Measurements from ENCODE around the gene NES. TPM values are rescaled to one million over a fixed set of nuclear protein-coding genes. Genes with fewer than 3 reads are reported as not detected.
A peak's percentile ranks its signal among the peaks of the same experiment; 100 is the strongest.

Gene NES
- total and polyA plus RNA-seq, 2 experiments from 2014 or later = 25.0 to 95.9 TPM

DNA sequence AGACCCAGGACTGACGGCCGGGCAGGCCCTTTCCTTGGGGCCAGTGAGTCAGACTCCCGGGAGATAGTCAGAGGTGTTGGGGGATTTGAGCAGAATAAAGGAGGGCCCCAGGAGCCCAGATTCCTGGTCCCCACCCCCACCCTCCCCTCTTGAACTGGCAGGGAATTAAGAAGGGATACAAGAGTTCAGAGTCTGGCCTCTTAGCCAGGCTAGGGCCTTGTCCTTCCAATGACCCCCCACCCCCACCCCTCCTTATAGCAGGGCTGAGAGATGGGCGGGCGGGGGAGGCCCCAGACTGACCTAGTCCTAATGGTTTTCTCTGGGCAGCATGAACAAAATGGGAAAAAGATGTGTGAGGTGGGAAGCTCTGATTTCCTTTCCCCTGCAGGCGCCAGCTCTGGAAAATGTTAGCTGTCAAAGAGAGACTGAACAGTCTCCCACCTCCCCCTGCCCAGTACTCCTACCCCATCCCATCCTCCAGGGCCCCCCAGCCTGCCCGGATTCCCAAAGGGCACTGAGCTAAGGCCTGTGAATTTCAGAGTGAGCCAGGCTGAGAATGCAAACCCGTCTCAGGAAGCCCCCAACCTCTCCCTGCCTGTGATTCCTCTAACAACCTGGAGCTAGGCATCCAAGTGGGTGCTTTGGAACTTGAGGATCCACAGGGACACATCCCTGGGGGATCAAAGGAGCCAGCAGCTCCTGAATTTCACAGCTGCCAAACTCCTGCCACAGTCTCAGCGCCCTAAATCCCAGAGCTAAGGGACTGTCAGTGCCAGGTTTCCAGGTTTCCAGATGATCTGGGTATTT, 34.0 kb upstream of the NES start (continued):
- TF ChIP-seq ZNF462 (CRISPR knock-in tag; IDR thresholded peaks at IDR 0.05) (no peak), NANOG (IDR thresholded peaks at IDR 0.05; ENCODE audit: borderline replicate concordance) (no peak), ZNF114 (CRISPR knock-in tag; IDR thresholded peaks at IDR 0.05) (no peak)

DNA sequence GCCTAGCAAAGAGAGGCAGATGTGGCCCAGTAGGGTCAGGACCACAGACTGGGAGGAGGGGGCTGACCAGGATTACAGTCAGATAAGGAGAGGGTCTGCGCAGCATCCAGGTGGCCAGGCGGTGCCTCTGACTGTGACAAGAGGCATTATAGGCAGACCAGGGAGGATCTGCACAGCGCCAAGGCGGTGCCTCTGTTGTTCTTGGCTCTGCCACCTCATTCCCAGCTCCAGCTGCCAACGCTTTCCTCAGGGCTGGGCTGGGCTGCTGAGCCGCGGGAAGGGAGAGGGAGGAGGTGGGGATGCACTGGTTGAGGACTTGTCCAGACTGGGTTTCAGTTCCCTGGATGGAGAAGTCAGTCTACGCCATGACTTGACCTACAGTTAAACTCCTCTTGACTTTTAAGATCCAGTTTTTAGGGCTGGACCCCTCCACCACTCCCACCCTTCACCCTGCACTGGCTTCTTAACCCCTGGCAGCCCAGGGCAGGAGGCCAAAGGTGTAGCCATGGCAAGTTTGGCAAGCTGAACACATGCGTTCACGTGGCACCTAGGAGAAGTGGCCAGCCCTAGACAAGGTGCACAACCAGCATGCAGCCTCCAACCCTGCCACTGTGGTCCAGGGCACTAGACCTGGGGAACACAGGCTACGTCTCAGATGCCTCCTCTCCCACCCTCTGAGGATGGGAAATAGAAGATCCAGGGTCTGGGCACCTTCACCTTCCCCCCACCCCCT, 32.7 kb upstream of the NES start:
- H3K9me2 ChIP-seq (ENCODE audit: insufficient read depth) = no peaks in the 10 kb centered on the region
- H3K27ac Mint-ChIP-seq = no peak overlapping the region
- peaks cover 29% of the 10 kb centered on the region for H3F3A ChIP-seq (replicated peaks; ENCODE audit: low read depth)
- H3K4me1 Mint-ChIP-seq = peaks cover 57% of the 10 kb centered on the region
- H3K27me3 Mint-ChIP-seq (ENCODE audit: insufficient read depth, low read depth, poor library complexity) = peaks cover 13% of the 10 kb centered on the region
- no peaks in the 10 kb centered on the region for H4K20me1 ChIP-seq (replicated peaks; ENCODE audit: insufficient read depth)
- no peak for DNase-seq (ENCODE audit: low spot score)
- peaks cover 61% of the 10 kb centered on the region for H3K4me1 ChIP-seq (ENCODE audit: insufficient read depth)
- no peaks in the 10 kb centered on the region for H3K36me3 Mint-ChIP-seq (ENCODE audit: low read depth)
- no peak overlapping the region for H2AFZ ChIP-seq
- H3K36me3 ChIP-seq (ENCODE audit: insufficient read depth) = no peaks in the 10 kb centered on the region
- no peak for ATAC-seq
- H3K4me3 ChIP-seq = no peak overlapping the region; the same call in 1 of the 2 replicates
- no peak overlapping the region for H3K27ac ChIP-seq (ENCODE audit: low read depth)
- H3K4me2 ChIP-seq = peak overlapping the region; percentile 92
- H3K79me2 ChIP-seq (replicated peaks; ENCODE audit: insufficient read depth) = no peaks in the 10 kb centered on the region
- H3K9me3 Mint-ChIP-seq = no peaks in the 10 kb centered on the region
- no peak overlapping the region; the same call in 2 of the 3 replicates for H3K4me3 Mint-ChIP-seq
- peaks cover 9% of the 10 kb centered on the region for H3K27me3 ChIP-seq (ENCODE audit: insufficient read depth)
- no peak for TF ChIP-seq JUNB (IDR thresholded peaks at IDR 0.05; ENCODE audit: unreplicated experiment)
- TF ChIP-seq, protein P1, sequence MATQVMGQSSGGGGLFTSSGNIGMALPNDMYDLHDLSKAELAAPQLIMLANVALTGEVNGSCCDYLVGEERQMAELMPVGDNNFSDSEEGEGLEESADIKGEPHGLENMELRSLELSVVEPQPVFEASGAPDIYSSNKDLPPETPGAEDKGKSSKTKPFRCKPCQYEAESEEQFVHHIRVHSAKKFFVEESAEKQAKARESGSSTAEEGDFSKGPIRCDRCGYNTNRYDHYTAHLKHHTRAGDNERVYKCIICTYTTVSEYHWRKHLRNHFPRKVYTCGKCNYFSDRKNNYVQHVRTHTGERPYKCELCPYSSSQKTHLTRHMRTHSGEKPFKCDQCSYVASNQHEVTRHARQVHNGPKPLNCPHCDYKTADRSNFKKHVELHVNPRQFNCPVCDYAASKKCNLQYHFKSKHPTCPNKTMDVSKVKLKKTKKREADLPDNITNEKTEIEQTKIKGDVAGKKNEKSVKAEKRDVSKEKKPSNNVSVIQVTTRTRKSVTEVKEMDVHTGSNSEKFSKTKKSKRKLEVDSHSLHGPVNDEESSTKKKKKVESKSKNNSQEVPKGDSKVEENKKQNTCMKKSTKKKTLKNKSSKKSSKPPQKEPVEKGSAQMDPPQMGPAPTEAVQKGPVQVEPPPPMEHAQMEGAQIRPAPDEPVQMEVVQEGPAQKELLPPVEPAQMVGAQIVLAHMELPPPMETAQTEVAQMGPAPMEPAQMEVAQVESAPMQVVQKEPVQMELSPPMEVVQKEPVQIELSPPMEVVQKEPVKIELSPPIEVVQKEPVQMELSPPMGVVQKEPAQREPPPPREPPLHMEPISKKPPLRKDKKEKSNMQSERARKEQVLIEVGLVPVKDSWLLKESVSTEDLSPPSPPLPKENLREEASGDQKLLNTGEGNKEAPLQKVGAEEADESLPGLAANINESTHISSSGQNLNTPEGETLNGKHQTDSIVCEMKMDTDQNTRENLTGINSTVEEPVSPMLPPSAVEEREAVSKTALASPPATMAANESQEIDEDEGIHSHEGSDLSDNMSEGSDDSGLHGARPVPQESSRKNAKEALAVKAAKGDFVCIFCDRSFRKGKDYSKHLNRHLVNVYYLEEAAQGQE (IDR thresholded peaks at IDR 0.05; ENCODE audit: unreplicated experiment) = no peak
- TF ChIP-seq ETS1 (IDR thresholded peaks at IDR 0.05) = no peak
